ENCODE data around the gene DZIP3. TPM values are rescaled to one million over a fixed set of nuclear protein-coding genes. Genes with fewer than 3 reads are reported as not detected.

The DZIP3 gene
- total and polyA plus RNA-seq, 10 of the 15 experiments (the other 5 are each of a cell fraction or from before 2014, with no cell fraction given), result 4.3 to 15.6 (median 9.2) TPM

DNA sequence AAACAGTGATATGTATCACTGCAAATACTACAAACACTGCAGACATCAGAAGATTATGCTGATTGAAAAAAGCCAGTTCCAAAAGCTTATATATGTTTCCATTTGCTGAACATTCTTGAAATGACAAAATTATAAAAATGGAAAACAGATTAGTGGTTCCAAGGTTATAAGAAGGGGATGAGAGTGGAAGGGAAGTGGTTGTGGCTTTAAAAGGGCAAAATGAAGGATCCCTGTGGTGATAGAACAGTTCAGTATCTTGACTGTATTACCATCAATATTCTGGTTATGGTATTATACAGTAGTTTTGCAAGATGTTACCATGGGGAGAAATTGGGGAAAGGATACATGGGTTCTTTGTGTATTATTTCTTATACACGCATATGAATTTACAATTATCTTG, 77.8 kb downstream of the DZIP3 start:
- Histone ChIP-seq H3K4me1 (ENCODE audit: control insufficient read depth, insufficient read depth, low read length) (no peaks in the 10 kb centered on the region), H4K20me1 (ENCODE audit: control insufficient read depth, insufficient read depth) (no peaks in the 10 kb centered on the region), H3K27ac (ENCODE audit: control insufficient read depth, insufficient read depth) (no peak overlapping the region), H2AFZ (ENCODE audit: control insufficient read depth, low read depth, low read length) (no peak overlapping the region), H3K9me3 (replicated peaks; ENCODE audit: control insufficient read depth, insufficient read depth, low read length) (no peaks in the 10 kb centered on the region), H3K4me3 (no peak overlapping the region), H3K4me2 (ENCODE audit: control insufficient read depth, insufficient read depth) (no peak overlapping the region), H3K27me3 (replicated peaks in 1 of 2; ENCODE audit: control insufficient read depth in 2 of 2, insufficient read depth in 2 of 2, low read length in 1 of 2) (no peaks in the 10 kb centered on the region), H3K36me3 (ENCODE audit: control insufficient read depth in 2 of 2, insufficient read depth in 2 of 2, low read length in 1 of 2) (no peaks in the 10 kb centered on the region), H3K79me2 (ENCODE audit: control insufficient read depth, insufficient read depth, low read length) (no peaks in the 10 kb centered on the region), H3K9ac (ENCODE audit: control insufficient read depth, insufficient read depth, low read length) (no peak overlapping the region)
- FAIRE-seq, result no peak
- intact Hi-C loops (cut with micrococcal nuclease; ENCODE audit: unreplicated experiment) (no loop called here), in situ Hi-C loops (cut with MboI) (loop anchor here (25.0 kb wide), 1 partner anchor 420 kb away; no protein-coding TSS in a partner anchor)
- ChIA-PET CTCF (interaction anchor here (0.6 to 2.2 kb wide), 5 partner anchors 29 to 252 kb away, joined by 3 to 10 read pairs (median 3); no protein-coding TSS in a partner anchor), SMC1A (ENCODE audit: uncharacterized antibody, unreplicated experiment) (interaction anchor here (1.0 to 2.2 kb wide), 2 partner anchors 13 to 248 kb away, joined by 5 to 7 read pairs; no protein-coding TSS in a partner anchor), POLR2A (no interaction called here), RAD21 (ENCODE audit: unreplicated experiment) (interaction anchor here (1.6 kb wide), 1 partner anchor 12 kb away, joined by 3 read pairs; no protein-coding TSS in a partner anchor)
- ATAC-seq, result no peak
- no peak for DNase-seq (ENCODE audit: low read depth, low spot score)
- 0% methylated on average over 1 of the region's 1 CpG for WGBS (ENCODE audit: insufficient coverage, insufficient replicate concordance, low lambda C conversion rate, missing lambda C conversion rate)
- TF ChIP-seq ESRRA (IDR thresholded peaks at IDR 0.05; ENCODE audit: low read length) (no peak), FOS (IDR thresholded peaks at IDR 0.05; ENCODE audit: borderline replicate concordance, extremely low read depth, insufficient read length) (no peak), ZZZ3 (IDR thresholded peaks at IDR 0.05; ENCODE audit: control insufficient read depth, insufficient read length, low read depth) (no peak), HDAC2 (IDR thresholded peaks at IDR 0.05) (no peak), MEF2B (IDR thresholded peaks at IDR 0.05; ENCODE audit: partially characterized antibody, poor library complexity, severe bottlenecking) (no peak), SMAD5 (IDR thresholded peaks at IDR 0.05; ENCODE audit: low read depth) (no peak), NFYB (IDR thresholded peaks at IDR 0.05; ENCODE audit: insufficient read depth, low read depth, low read length) (no peak), SMARCA5 (IDR thresholded peaks at IDR 0.05) (no peak), HDGF (IDR thresholded peaks at IDR 0.05) (no peak), HCFC1 (IDR thresholded peaks at IDR 0.05; ENCODE audit: low read length) (no peak), CREM (IDR thresholded peaks at IDR 0.05; ENCODE audit: low read depth) (no peak), PML (IDR thresholded peaks at IDR 0.05; ENCODE audit: low read length) (no peak), RCOR1 (conservative IDR thresholded peaks at IDR 0.05; ENCODE audit: low read depth, low read length) (no peak), NR2C2 (IDR thresholded peaks at IDR 0.05; ENCODE audit: borderline replicate concordance, control insufficient read depth, insufficient read length, low read depth) (no peak), REST (IDR thresholded peaks at IDR 0.05; ENCODE audit: low read depth, low read length) (no peak), MEF2A (IDR thresholded peaks at IDR 0.05; ENCODE audit: insufficient read depth, low read depth, low read length) (no peak), NKRF (conservative IDR thresholded peaks at IDR 0.05) (no peak)
- TF ChIP-seq, protein P1, sequence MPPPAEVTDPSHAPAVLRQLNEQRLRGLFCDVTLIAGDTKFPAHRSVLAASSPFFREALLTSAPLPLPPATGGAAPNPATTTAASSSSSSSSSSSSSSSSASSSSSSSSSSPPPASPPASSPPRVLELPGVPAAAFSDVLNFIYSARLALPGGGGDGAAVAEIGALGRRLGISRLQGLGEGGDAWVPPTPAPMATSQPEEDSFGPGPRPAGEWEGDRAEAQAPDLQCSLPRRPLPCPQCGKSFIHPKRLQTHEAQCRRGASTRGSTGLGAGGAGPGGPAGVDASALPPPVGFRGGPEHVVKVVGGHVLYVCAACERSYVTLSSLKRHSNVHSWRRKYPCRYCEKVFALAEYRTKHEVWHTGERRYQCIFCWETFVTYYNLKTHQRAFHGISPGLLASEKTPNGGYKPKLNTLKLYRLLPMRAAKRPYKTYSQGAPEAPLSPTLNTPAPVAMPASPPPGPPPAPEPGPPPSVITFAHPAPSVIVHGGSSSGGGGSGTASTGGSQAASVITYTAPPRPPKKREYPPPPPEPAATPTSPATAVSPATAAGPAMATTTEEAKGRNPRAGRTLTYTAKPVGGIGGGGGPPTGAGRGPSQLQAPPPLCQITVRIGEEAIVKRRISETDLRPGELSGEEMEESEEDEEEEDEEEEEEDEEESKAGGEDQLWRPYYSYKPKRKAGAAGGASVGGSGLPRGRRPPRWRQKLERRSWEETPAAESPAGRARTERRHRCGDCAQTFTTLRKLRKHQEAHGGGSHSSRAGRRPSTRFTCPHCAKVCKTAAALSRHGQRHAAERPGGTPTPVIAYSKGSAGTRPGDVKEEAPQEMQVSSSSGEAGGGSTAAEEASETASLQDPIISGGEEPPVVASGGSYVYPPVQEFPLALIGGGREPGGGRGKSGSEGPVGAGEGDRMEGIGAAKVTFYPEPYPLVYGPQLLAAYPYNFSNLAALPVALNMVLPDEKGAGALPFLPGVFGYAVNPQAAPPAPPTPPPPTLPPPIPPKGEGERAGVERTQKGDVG (CRISPR knock-in tag; IDR thresholded peaks at IDR 0.05), result no peak
- no TSS peak for BruUV-seq (replicated peaks)
